ENCODE data around the gene MLN. TPM values are rescaled to one million over a fixed set of nuclear protein-coding genes. Genes with fewer than 3 reads are reported as not detected.

Gene MLN
- total RNA-seq, 1 experiment from 2014 or later: not detected

- H2AFZ ChIP-seq (ENCODE audit: low read length): no peak overlapping the region
- H3K9me3 Mint-ChIP-seq: no peaks in the 10 kb centered on the region
- H2BK12ac ChIP-seq (ENCODE audit: insufficient read length, low read depth, low read length): no peak overlapping the region
- no peak overlapping the region for H2BK120ac ChIP-seq (ENCODE audit: low read depth, low read length, poor library complexity, severe bottlenecking)
- H2BK5ac ChIP-seq (ENCODE audit: insufficient read length, low read length): no peak overlapping the region
- H3K4ac ChIP-seq (ENCODE audit: low read depth, low read length): no peak overlapping the region
- 0 out of 2 replicates have a peak, but pooled peaks cover 2% of the 10 kb centered on the region for H3K27me3 Mint-ChIP-seq (ENCODE audit: low read depth)
- no peak overlapping the region for H3K23ac ChIP-seq (ENCODE audit: insufficient read length, low read depth, low read length)
- peaks cover 19% of the 10 kb centered on the region; the same call in 1 of the 2 replicates for H3K4me1 ChIP-seq (ENCODE audit: insufficient read depth, low read length)
- no CpG with 5 or more reads among the region's 25 CpGs for WGBS (ENCODE audit: extremely low coverage, insufficient read length, low lambda C conversion rate)
- TF ChIP-seq CTCF (conservative IDR thresholded peaks at IDR 0.05): no peak
- no peak overlapping the region for H3K27ac ChIP-seq (ENCODE audit: insufficient read length, low read depth, low read length)
- H3K56ac ChIP-seq (ENCODE audit: insufficient read length, low read depth, low read length): no peak overlapping the region
- no peaks in the 10 kb centered on the region for H3K27me3 ChIP-seq (ENCODE audit: insufficient read depth, low read length)
- no peak overlapping the region for H4K91ac ChIP-seq (ENCODE audit: insufficient read length, low read depth, low read length)
- no peaks in the 10 kb centered on the region for H3K79me2 ChIP-seq (ENCODE audit: insufficient read depth, low read length)
- no peak overlapping the region for H3K14ac ChIP-seq (ENCODE audit: insufficient read depth, low read length)
- no peak for DNase-seq
- no peak overlapping the region for H2AK5ac ChIP-seq (ENCODE audit: insufficient read length, low read length)
- no peaks in the 10 kb centered on the region for H4K20me1 ChIP-seq (ENCODE audit: control insufficient read depth, insufficient read depth, insufficient read length)
- peak overlapping the region; percentile 48 to 85 (median 75); a peak in 5 of 7 replicates for H3K27ac Mint-ChIP-seq
- H4K5ac ChIP-seq (ENCODE audit: insufficient read length, low read depth, low read length): no peak overlapping the region
- no peak overlapping the region for H2BK20ac ChIP-seq (ENCODE audit: low read depth, low read length, poor library complexity, severe bottlenecking)
- no peak overlapping the region for H3K18ac ChIP-seq (ENCODE audit: insufficient read length, low read depth, low read length)
- H3K9ac ChIP-seq (ENCODE audit: extremely low read depth, insufficient read length, low read length): no peak overlapping the region
- no peaks in the 10 kb centered on the region for H3K23me2 ChIP-seq (ENCODE audit: insufficient read length, low read depth, low read length, poor library complexity, severe bottlenecking)
- no peak overlapping the region for H4K8ac ChIP-seq (replicated peaks; ENCODE audit: insufficient read length, low read depth, low read length)
- no peak overlapping the region for H3K4me2 ChIP-seq (ENCODE audit: insufficient read depth, insufficient read length, low read length)
- no peak overlapping the region for H3K4me3 Mint-ChIP-seq
- H2BK15ac ChIP-seq (ENCODE audit: low read depth, low read length): no peak overlapping the region
- peaks cover 58 to 59% of the 10 kb centered on the region in 2 experiments for H3K4me1 Mint-ChIP-seq
- H3K79me1 ChIP-seq (ENCODE audit: insufficient read depth, low read depth, low read length, poor library complexity, severe bottlenecking): no peaks in the 10 kb centered on the region
- peaks cover 42 to 92% (median 91%) of the 10 kb centered on the region in 3 experiments for H3K36me3 Mint-ChIP-seq (ENCODE audit: insufficient read depth in 1 of 3, low read depth in 3 of 3)
- H3T11ph ChIP-seq (ENCODE audit: low read length): no peak overlapping the region
- H3K9me3 ChIP-seq (ENCODE audit: control insufficient read depth, low read depth, low read length): no peaks in the 10 kb centered on the region
These were observed 26.1 kb downstream of the MLN start for GRCh38 chr6:33777398-33778388.

Data from H9 (cell line).